Measurements from ENCODE around the gene ARHGAP26. TPM values are rescaled to one million over a fixed set of nuclear protein-coding genes. Genes with fewer than 3 reads are reported as not detected.

ARHGAP26 gene
- total RNA-seq, 1 donor from 2014 or later = 10.6 TPM

DNA sequence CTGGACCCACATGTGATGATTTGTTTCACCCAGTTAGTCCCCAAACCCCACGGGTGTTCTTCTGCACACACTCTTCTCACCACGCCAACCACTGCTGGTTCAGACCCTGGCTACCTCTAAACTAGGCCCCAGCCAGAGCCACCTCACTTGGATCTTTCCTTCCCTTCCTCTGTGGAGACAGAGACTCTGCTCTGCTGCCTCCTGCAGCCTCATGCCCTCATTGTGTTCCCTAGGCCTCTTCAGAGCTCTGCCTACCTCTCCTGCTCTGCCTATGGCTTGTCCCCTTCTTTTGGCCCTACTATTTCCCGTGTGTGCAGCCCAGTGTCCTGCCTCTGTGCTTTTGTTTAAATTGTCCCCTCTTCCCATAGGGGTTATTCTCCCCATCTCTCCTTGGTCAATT lies 79.7 kb downstream of the ARHGAP26 start:
- no peak for DNase-seq

DNA sequence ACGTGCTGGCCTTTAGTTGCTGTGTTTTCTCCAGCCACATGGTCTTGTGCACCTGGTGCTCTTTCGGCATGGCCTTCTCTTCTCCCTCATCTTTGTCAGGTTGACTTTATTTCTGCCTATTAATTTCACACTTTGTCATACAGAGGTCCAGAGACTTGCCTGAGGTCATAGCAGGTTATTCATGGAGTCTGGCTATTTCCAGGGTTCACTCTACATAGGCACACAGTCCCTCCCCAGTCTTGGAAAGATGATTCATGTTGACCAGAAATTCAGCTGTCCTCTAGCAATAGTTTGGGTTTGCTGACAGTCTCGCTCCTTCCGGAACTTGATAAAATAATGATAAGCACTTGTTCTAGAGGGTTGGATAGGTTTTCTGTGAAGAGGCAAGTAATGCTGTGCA lies 81.6 kb downstream of the ARHGAP26 start:
- DNase-seq = no peak

DNA sequence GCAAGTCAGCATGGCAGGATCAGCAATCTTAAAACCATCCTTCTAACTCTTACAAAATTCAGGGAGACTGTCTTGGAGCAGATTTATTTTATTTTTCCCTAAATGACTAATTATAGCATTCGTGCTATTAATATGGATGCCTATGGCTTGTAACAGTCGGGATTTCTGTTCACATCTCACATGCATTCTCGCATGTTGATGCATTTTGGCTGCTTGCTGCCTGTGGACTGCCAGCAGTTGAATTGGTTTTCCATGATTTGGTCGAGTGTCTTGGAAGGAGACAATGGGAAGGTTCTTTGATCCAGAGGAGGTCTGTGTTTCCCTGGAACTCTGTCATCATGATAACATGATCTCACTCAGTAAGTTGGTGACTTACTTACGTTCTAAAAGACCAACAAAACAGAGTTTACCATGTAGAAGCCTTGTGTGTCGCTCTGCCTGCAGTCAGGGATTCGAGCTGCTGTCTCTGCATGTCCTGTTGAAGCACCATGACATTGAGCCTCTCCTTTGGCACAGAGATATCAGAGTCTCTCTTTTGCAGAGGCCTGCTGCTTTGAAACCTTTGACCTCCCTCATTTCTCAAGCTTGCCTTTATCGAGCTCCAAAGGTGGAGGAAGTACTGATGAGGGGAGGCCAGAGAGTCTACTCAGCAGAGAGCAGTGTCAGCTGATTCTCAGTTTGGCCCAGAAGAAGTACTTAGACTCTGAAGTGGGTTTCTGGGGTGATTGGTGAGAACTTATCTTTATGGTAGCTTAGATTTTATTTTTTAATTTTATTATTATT lies 82.4 kb downstream of the ARHGAP26 start:
- DNase-seq = no peak

DNA sequence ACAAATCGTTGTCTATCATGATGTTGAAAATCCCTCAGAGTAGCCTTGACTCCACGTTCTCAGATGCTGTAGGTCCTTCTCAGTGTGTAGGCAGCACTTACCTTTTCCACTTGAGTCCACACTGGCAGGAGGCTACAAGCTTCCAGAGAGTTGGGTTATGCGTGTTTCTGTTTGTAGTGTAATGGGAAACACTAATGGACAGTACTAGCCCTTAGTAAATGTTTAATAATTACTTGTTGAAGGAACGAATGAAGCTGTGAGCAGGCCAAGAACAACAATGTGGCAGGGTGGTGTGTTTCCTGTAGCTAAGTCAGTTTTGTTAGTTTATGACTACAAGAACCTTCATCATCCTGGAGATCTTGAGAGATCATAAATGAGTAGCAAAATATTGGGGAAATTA lies 83.5 kb downstream of the ARHGAP26 start:
- DNase-seq = no peak

DNA sequence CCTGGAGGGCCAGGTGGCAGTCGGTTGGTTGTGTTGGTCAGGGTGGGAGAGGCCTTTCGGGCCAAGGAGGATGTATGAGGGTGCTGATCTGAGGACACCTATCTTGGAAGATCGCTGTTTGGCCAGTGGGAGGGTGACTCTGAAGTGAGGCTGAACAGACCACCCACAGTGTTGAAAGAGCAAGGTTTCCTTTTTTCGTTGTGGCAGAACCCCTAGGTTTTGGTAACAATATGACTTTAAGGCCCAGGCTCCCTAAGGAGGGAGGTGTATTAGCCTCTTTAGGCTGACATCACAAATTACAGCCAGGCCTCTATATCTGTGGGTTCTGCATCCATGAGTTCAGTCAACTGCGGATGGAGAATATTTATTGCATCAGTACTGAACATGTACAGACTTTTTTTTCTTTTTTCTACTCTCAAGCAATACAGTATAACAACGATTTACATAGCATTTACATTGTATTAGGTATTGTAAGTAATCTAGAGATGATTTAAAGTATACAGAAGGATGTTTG lies 86.1 kb downstream of the ARHGAP26 start:
- no peak for DNase-seq

DNA sequence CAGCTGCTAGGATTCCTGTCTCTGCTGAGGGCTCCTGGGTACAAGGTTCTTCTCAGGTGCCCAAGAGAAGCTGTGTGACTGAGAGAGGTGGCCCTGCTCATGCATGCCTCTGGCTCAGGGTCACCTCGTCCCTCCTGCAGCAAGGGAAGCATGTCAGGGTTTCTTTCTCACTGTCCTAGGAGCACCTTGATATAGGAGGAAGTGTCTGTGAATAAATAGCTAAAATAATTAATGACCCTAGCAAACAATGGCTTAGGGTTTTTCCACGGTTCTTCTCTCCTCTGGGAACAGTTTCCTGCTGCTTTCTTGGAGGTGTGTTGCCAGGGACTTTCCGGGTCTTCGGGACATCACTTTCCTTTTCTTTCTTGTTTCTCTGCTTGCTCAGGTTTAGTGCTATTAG lies 87.2 kb downstream of the ARHGAP26 start:
- DNase-seq = no peak

DNA sequence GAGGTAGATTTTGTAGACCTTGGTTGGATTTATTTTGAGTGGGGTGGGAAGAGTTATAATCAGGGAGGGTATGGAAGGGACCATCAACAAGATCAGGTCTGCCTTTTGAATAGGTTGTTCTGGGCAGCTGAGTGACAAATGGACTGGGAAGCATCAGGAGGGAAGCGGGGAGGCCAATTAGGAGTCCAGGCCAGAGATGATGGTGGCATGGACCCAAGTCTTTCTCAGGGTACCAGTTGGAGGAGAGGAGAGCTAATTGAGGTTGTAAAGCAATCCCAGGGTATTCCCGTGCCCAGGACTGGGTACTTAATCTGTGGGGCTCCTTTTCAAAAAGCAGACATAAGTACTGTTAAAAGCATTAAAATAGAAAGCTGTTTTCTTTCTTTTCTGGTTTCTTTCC lies 88.9 kb downstream of the ARHGAP26 start:
- DNase-seq = no peak

DNA sequence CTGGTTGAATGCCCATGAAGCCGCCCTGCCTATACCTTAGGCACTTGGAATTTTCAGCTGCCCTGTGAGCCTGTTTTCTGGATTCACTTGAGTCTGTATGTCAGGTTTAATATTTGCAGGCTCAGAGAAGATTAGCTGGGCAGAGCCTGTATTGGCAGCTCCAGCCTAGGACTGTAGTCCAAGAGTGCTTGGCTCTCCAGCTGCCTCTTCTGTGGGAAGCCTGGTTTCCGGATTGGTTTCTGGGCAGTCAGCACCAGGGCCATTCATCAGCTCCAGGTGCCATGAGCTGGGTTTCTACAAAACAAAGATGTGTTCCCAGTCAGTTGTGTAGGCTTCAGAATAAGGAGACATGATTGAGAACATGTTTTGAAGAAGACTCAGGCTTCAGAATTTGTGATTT lies 90.1 kb downstream of the ARHGAP26 start:
- no peak for DNase-seq

DNA sequence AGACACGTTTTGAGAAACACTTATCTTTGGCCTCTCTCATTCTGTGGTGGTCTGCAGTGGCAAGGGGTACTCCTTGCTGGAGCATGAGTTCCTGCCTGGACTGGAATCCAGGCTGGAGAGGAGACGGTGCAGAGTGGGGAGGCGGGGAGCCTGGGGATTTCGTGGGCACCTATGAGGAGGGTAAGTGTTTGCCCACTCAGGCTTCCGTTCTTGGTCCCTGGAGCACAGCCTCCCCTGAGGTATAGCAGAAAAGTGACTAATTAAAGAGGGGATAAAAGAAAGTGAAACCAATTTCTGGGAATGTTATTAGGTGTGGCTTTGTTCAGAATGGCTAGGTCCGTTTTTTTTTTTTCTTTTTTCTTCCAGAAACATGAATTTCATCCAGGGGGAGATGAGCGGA lies 90.8 kb downstream of the ARHGAP26 start:
- no peak for DNase-seq

DNA sequence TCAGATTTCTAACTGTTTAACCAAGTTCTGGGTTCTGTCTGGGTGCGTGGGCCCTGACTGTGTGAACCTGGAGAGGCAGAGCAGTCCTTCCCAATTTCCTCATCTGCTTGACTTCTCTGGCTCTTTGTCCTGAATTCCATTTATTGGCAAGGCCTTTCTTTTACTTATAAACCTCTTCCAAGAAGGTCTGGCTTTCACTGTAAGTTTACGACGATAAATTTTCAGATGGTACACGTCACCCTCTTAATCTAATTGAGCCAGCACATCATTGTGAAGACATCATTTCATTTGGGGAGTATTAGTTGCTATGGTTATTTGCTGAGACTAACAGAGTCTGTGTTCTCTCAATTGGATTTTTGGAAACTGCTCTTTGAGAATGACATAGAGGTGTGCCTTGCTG lies 92.4 kb downstream of the ARHGAP26 start:
- DNase-seq = no peak

DNA sequence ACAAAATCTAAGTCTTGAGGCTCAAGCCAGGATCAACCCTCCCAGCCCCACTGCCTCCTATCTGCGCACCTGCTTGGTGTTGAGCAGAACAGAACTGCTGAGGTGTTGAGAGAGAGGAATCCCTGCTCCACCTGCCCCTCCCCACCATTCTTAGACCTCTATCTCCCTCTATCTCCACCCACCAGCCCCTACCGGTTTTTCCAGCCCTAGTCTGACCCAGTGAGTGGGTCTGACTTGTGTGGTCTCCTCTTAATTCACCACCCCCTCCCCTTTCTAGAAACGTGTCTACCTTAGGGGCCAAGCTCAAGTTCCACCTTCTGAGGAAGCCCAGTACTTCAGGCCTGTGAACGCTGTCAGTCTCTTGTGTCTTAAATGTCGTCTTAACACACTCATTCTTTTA lies 93.7 kb downstream of the ARHGAP26 start:
- DNase-seq = no peak

DNA sequence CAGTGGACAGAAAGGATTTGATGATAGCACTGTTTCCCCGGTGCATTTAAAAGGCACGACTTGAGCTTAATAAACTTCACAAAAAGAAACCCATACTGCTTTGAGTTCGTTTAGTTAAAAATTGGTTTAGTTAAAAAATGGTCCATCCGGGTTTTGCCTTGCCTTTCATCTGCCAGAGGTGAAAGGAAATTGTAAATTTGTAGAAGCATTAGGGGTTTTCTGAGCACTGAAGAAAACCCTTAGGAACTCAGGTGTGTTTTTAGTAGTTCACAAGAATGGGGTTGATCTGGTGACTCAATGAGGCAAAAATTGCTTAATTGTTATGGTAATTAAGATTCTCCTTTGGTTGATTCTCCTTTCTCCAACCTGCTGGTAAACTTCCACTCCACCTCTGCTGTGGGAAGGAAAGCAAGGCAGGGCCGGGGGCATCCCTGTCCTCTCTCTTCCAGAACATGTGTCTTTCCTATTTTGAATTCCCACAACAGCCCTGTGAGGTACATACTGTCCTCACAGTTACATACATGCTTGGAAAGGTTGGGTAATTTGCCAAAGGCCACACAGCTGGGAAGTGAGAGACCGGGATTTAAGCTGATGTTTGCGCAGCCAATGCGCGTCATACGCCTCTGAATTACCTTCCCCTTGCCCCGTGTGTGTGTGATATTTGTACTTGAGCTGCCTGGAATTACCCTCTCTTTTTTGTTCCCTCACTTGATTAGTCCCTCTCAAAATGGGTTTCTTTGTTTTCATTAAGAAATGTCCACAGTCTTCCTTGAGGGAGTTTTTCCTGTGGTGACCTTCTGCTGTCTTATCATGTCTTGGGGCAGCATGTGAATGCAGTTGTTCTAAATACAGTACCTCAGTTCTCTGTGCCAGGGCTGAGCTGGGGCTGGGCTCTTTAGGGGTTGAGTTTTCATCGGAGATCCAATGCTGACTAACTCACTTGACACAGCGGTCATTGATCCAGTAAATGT lies 94.4 kb downstream of the ARHGAP26 start:
- DNase-seq = no peak

DNA sequence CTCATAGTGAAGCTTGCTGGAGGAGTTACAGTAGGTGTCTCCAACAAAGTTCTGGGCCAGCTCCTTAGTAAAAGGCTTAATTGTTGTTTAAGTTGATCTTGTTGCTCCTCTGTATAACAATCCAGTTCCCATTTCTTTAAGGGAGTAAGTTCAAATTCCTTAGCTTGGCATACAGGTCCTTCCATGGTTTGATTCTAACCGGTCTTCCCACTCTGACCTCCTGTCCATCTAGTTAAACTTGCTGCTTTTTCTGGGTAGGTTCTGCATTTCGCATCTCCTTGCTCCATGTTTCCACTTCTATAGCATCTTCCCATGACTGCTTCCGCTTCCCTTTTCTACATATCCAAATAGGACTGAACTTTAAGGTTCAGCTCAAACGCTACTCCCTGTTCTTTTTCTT lies 95.5 kb downstream of the ARHGAP26 start:
- DNase-seq = no peak

DNA sequence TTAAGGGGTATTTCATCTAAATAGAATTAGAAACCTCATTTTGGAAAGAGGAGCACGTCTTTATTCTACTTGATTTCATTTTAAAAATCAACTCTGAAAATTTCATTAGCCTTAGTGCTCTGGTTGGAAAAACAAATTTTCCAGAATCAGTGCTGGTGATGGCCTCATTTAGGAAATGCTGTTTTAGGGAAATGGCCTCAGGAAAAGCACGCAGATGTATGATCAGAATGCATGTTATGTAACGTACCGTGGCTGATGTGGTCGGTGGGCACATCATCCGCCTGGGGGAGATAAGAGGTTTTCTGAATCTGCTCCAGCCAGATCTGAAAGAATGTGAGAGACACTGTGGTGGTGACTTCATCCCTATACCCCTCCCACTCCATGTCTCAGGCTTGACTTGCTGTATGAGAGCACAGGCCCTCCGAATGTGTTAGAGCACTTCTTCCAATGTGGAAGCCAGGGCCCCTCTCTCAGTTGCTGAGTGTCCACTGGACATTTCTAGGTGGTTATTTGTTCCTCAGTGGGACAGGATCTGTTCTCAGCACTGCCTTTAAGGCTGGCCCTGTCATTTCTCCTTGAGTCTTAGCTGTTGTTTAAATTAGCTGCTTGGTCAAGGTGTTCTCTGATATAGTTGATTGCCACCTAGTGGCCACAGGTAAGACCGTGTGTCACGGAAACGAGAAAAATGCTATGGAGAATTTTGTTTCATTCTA lies 96.5 kb downstream of the ARHGAP26 start:
- DNase-seq = no peak

DNA sequence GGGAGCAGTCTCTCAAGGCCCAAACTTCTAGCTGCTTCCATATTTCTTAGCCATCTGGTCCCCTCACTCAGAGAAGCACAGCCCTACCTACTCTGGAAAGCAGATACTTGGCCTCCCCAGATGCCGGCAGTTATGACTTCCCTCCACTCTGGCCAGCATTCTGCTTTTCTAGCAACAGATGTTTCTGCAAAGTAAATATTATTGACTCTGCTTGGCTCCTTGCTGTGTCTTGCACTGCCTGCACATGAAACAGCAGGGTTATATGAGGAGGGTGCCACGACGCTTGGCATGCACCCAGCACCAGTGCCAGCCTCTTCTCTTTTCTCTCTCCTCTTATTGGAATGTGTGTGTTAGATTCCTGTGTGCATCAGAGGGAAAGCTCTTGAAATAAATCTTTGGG lies 99.7 kb downstream of the ARHGAP26 start:
- DNase-seq = no peak

DNA sequence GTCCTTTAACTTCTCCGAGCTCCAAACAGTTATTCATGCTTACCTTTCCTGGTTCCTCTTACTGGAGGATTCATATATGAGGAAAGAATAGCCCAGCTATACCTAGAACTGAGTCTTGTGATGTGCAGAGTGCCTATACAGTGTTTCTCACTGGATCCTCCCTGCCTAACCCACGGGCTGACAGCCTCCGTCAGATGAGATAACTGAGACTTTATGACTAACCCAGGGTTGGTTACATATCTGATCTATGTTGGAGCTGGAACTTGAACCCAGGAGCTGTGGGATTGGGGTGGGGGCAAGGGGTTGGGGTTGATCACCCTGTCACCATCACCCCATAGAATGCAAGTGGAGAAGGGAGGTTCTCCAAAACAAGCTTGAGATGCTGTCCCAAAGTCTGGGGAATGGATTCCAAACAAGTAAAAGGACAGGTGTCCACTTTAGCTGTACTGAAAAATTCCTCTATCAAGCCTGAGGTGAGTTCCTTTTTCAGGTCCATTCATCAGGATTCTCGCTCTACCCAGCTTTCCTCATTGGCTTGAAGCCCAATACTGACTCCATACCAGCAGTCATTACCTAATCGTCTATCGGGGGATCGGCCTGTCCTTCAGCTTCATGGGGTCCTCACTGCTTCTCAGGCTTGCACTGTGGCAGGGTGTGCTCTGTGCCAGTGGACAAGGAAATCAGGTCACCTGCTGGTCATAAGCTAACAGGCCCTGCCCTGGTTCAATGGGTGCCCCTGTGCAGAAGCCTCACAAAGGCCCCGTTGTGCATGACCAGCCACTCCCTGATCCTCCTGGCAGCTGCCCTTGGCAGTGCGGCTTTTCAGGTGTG lies 100.6 kb downstream of the ARHGAP26 start:
- DNase-seq = no peak

DNA sequence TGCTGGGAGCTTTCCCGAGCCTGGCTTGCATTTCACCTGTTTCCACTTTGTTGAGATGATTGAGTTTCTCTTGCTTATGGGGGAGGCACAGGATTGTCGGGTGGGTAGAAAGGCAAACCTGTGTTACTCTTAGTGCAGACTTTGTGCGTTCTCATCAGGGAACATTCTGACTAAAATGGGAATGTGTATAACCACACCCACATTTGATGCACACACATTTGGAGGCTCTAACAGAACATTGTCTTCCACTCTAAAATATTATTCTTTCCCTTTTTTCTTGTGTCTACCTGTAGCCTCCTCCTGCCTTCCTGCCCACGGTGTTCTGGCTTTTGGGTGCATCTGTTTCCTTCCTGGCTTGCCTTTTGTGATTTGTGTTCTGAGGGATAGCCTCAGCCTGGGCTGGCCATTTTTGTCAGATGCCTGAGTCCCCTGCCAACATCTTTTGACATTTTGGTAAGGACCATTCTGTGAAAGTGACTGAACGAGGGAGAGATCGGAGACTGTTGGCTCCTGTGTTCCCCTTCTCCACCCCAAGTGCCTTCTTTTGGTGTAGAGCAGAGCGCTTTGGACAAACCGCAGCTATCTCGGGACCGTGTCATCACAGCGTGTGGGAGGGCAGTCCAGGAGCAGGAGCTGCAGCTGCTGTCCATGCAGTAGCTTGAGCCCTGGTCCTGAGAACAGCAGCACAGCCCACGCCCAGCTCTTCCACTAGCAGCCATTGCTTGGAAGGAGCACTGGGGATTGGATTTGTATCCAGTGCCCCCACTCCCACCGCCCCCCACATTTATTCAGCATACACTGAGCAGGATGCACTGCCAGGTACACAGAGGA lies 101.4 kb downstream of the ARHGAP26 start:
- no peak for DNase-seq

DNA sequence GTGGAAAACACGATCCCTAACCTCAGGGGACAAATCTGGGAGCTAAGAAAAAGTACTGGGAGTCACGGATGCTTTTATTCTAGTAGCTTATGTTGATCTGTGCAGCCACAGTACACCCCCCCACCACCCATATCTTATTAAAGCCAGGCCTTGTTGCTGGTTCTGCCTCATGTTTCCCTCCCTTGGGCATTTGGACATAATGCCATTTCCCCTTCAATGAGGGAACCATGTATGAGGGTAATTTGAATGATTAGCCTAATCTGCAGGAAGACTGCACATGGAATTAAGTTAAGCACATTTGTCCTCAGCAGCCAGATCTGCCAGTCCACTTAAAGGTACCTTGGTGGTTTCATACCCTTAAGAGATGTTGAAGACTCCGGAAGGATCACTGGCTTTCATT lies 102.0 kb downstream of the ARHGAP26 start:
- DNase-seq = no peak

DNA sequence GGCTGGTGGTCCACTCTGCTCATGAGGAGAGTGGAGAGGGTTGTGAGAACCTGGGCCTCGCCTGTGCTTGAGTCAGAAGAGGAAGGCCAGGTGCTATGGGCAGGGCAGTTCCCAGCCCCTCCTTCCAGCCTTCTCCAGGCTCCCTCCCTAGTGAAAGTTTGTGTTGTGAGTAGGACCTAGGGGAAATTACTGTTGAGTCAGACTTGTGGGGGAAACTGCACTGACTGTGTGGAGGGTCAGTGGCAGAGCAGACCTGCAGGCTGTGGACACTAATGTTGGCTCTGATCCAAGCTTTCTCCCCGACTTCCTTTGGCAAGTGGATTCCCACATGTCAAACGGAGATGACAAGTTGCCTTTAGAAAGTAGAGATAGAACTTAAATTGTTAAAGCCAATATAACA lies 102.6 kb downstream of the ARHGAP26 start:
- no peak for DNase-seq

DNA sequence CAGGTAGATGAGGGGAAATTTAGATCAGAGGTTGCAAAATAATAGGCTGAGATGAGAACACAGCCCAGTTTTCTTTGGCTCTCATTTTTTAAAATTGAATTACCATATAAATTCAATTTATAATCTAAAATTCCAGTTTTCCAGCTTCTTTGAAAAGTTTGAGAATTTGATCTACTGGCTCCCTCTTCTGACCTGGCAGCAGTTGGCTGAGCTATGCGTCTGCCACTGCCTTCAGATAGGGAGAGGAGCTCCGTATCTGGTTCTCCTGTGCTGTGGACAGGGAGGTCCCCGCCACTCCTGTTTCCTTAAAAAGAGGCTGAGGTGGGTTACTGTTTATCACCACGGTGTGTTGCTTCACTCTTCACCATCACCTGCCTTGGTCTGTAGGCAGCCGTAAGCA lies 103.7 kb downstream of the ARHGAP26 start:
- DNase-seq = no peak

DNA sequence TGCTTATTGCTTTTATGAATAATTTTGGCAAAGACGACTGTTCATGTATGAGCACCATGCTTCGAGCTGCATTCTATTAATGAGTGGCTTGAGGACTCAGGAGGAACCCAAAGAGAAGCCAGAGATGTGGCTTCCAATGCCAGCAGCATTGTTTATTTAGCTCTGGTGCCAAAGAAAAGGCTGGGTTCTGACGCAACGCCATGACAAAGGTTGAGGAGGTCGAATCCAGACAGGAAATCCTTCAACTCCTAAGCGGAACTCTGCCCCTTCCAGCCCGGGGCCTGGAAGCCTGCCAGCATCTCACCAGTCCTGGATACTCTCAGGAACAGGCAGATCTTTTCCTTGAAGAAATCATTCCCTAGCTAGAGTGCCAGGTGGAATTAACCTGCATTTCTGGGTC lies 104.4 kb downstream of the ARHGAP26 start:
- no peak for DNase-seq
